Heart right ventricle (tissue), 16 donors: Measurements from ENCODE around the gene CD180. TPM values are rescaled to one million over a fixed set of nuclear protein-coding genes. Genes with fewer than 3 reads are reported as not detected.

Source experiments
- ATAC-seq, 8 donors: fragments of 200-7000 bp; cut with Tn5 transposase; one replicate each; pipeline ENCODE4 v1.9.1; 2020; ENCODE audit warnings: mild to moderate bottlenecking in 8 of 8, moderate library complexity in 8 of 8, moderate number of reproducible peaks in 1 of 8
- DNase-seq, 2 donors: peaks; one replicate each; pipeline ENCODE4 v3.0.0-alpha.2; 2020
- H3K27ac ChIP-seq, 10 donors: fragments of 200-600 bp; sonication (generic) in 2 of 10; one replicate each; pipeline versions ENCODE4 v1.5.0 to v1.8.0; 2020 to 2022; ENCODE audit warnings: mild to moderate bottlenecking in 3 of 10
- H3K27me3 ChIP-seq, 7 donors: fragments of 200-600 bp; one replicate each; pipeline ENCODE4 v1.8.0; 2021 to 2022; ENCODE audit warnings: mild to moderate bottlenecking in 2 of 7
- H3K36me3 ChIP-seq, 9 donors: fragments of 200-600 bp; sonication (generic) in 1 of 9; one replicate each; pipeline versions ENCODE4 v1.5.0 to v1.8.0; 2020 to 2022; ENCODE audit warnings: mild to moderate bottlenecking in 2 of 9
- H3K4me1 ChIP-seq, 9 donors: fragments of 200-600 bp; sonication (generic) in 1 of 9; one replicate each; pipeline versions ENCODE4 v1.5.0 to v1.8.0; 2020 to 2022; ENCODE audit warnings: mild to moderate bottlenecking in 4 of 9
- H3K4me3 ChIP-seq, 10 donors: fragments of 200-600 bp; sonication (generic) in 2 of 10; one replicate each; pipeline versions ENCODE4 v1.5.0 to v1.8.0; 2020 to 2022; ENCODE audit warnings: mild to moderate bottlenecking in 7 of 10, moderate library complexity in 2 of 10
- H3K9me3 ChIP-seq, 11 donors: fragments of 200-600 bp in 10 of 11; sonication (generic) in 2 of 11; one replicate each; pipeline versions ENCODE4 v1.5.0 to v1.8.0; 2013 to 2022; ENCODE audit warnings: mild to moderate bottlenecking in 2 of 11, control low read depth in 1 of 11, moderate library complexity in 1 of 11
- WGBS, 2 donors: extraction: QIAGEN DNeasy Blood & Tissue Kit; methylation state at CpG; one replicate each; pipeline ENCODE4 v1.1.7; 2013; ENCODE audit warnings: inconsistent platforms in 1 of 2; 5-methylcytosine and 5-hydroxymethylcytosine counted together
- intact Hi-C, 10 donors: fragments of 100-400 bp; cut with DNase I; formaldehyde crosslinking; loops; one replicate each; pipeline versions ENCODE4 v1.11.1 to v1.14.2; 2022
- polyA plus RNA-seq, 2 donors: library from polyadenylated mRNA; stranded (reverse); fragments of 200-250 nt; gene quantifications; one replicate each; pipeline ENCODE4 v1.2.3, GENCODE V29; 2013
- total RNA-seq, 10 donors: library from RNA; stranded (reverse); fragmentation: NEBNext Ultra II Directional in 3 of 10; extraction: Animal tissue kit (Norgen Biotek cat#: 25700) in 3 of 10; gene quantifications; one replicate each; pipeline versions ENCODE4 v1.2.1 to v1.2.4, GENCODE V29; 2021 to 2023
- TF ChIP-seq, protein P1 (sequence below), 9 donors: fragments of 200-600 bp; sonication (generic) in 2 of 9; IDR thresholded peaks; one replicate each; pipeline versions ENCODE4 v1.5.0 to v1.8.0; 2021 to 2022; ENCODE audit warnings: antibody characterized with exemption in 9 of 9, mild to moderate bottlenecking in 5 of 9, moderate library complexity in 1 of 9
- donor health status: Arrhythmogenic right ventricular cardiomyopathy.
- donor health status: ischemic (EF 13 %, LVEDD 7.1; RV severe dilation, severe dysfunction).
- donor health status: healthy with polysubstance abuse.
- donor health status: DM: no; HTN: yes; CAD: no.
- donor health status: DM: no; HTN: no; CAD: no.
- donor health status: ischemic (EF 25% LVEDD 6.9; RV normal size, moderate dysfunction).
- donor health status: ischemic (EF 25% LVEDD 5.7; RV mildly dilated, moderate dysfunction).
- donor health status: healthy.
- donor health status: DM: yes; HTN: yes; CAD: no.
- donor health status: Ischemic cardiomyopathy.
- donor health status: ischemic (EF 35%, LVEDD 5.7; RV mildly dilated, moderate dysfunction).
- donor health status: nonischemic (EF 11% LVEDD 7.7; RV severe dilation, severe dysfunction).
- donor health status: DM: yes; HTN: yes; CAD: no.
- donor health status: PGD.
- donor health status: ischemic (EF 29% LVEDD 5.4; RV normal size, mild dysfunction).
- donor health status: nonischemic (EF 23%, LVEDD 6.1; RV moderate dilation, normal function).

The CD180 gene
- total and polyA plus RNA-seq, 12 donors, result 0.12 to 3.3 (median 0.16) TPM; not detected in 1

DNA sequence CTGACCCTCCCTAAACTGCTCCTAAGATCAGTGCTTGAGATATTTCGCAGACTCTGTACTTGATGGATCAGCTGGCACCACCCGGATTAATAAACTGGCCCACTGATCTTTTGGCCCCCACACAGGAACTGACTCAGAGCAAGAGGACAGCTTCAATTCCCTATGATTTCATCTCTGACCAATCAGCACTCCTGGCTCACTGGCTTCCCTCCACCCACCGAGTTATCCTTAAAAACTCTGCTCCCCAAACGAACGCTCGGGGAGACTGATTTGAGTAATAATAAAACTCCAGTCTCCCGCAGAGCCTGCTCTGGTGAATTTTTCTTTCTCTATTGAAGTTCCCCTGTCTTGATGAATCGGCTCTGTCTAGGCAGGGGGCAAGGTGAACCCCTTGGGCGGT, 36.5 kb upstream of the CD180 start:
- intact Hi-C loops, result no loop called here
- TF ChIP-seq, protein P1, sequence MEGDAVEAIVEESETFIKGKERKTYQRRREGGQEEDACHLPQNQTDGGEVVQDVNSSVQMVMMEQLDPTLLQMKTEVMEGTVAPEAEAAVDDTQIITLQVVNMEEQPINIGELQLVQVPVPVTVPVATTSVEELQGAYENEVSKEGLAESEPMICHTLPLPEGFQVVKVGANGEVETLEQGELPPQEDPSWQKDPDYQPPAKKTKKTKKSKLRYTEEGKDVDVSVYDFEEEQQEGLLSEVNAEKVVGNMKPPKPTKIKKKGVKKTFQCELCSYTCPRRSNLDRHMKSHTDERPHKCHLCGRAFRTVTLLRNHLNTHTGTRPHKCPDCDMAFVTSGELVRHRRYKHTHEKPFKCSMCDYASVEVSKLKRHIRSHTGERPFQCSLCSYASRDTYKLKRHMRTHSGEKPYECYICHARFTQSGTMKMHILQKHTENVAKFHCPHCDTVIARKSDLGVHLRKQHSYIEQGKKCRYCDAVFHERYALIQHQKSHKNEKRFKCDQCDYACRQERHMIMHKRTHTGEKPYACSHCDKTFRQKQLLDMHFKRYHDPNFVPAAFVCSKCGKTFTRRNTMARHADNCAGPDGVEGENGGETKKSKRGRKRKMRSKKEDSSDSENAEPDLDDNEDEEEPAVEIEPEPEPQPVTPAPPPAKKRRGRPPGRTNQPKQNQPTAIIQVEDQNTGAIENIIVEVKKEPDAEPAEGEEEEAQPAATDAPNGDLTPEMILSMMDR (IDR thresholded peaks at IDR 0.05), result no peak
- Histone ChIP-seq H3K9me3 (peaks cover 0 to 5% (median 0%) of the 10 kb centered on the region in 11 donors), H3K4me1 (peaks cover 0 to 20% (median 15%) of the 10 kb centered on the region in 9 donors), H3K27ac (no peak overlapping the region), H3K27me3 (no peaks in the 10 kb centered on the region), H3K36me3 (no peaks in the 10 kb centered on the region), H3K4me3 (no peak overlapping the region)
- no peak for DNase-seq
- ATAC-seq, result no peak
- 80 to 88% methylated on average over 9 of the region's 9 CpGs for WGBS, 2 donors

DNA sequence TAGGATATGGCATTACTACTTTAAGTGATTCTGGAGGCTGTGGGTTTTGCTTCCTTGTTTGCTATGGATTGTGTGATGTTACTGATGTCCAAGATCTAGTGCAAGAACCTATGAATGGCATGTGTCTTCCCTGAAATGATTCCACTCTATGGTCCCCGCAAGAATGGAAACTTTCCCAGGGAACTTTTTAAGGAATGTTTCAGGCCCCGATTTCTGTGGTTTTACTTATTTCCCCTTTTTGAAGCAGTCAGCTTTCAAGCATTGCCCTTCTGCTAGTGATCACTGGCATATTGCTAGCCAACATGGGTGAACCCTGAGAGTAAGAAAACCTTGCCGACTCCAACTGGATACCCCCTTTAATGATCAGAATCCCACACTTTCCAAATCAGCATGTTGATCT, 26.6 kb upstream of the CD180 start:
- no peak overlapping the region for H3K4me3 ChIP-seq
- 87 to 89% methylated on average over 3 of the region's 3 CpGs for WGBS, 2 donors
- H3K27me3 ChIP-seq, result no peaks in the 10 kb centered on the region
- intact Hi-C loops, result no loop called here
- no peak overlapping the region for H3K27ac ChIP-seq
- no peak for DNase-seq
- no peaks in the 10 kb centered on the region for H3K9me3 ChIP-seq
- H3K36me3 ChIP-seq, result no peaks in the 10 kb centered on the region
- H3K4me1 ChIP-seq, result peaks cover 0 to 30% (median 0%) of the 10 kb centered on the region in 9 donors
- ATAC-seq, result no peak
- TF ChIP-seq, protein P1 (IDR thresholded peaks at IDR 0.05), result no peak

DNA sequence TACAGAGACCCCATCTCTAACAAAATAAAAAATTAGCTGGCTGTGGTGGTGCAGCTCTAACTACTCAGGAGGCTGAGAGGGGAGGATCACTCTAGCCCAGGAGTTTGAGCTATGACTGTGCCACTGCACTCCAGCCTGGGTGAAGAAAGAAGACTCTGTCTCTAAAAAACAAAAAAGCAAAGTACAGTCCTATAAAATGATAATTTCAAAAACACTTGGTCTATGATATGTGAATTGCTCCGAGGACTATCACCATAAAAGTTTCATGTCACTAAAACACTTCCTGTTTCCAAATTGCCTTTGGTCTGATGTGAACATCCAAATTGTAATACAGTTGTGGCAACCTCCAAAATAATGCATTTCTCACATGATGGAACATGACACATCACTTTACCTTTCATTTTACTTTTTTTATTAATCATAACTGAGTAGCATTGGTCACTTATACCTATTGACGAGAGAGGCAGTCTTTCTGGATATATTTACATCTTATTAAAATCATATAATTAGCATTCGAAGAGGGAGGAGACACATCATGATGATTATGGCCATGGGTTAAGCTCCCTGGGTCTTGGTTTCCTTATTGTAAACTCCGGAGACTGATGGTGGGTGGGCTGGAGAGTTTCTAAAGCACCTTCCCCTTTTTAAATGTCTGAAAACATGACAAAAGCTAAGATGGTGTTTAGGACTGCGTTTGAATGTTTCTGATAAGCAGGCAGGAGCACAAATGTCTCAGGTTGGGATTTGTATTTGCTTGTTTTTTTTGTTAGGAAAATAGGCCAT, 25.8 kb upstream of the CD180 start:
- peak in 1 of 8 donors; percentile 17 for ATAC-seq
- TF ChIP-seq, protein P1 (IDR thresholded peaks at IDR 0.05), result no peak
- intact Hi-C loops, result no loop called here

DNA sequence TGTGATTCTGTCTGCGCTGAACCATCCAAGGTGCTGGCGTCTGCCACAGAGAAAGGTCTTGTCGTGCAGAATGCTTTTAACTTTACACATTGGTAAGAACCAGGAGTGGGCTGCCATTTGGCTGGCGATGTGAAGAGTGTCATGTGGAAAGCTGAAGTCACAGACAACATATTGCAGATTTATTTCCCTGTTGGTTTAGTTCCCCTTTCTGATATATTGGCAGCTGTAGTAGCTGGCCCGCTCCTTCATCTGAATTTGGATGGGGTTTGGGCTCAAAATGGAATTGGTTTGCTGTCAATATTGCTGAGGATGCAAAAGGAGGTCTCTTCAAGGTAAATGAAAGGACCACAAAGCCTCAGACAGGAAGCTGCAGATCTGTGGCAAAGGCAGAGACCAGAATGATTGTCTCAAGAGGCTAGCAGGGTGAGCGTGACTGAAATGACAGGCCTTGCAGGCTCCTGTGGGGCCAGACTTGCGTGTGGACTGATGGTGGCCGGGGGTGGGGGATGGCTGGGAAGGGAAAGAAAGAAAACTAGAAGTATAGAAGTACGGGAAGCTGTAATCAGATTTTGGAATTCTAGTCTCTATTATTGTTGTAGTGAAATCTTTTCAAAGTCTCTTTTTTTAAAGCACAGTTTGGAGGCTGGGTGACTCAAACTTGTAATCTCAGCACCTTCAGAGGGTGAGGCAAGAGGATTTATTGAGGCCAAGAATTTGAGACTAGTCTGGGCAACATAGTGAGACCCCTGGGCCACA, 25.1 kb upstream of the CD180 start:
- ATAC-seq (peak in 4 of 8 donors; percentile 34 to 46 (median 43)), DNase-seq (no peak)
- H3K4me3 ChIP-seq, result no peak overlapping the region
- intact Hi-C loops, result no loop called here
- H3K27me3 ChIP-seq, result no peaks in the 10 kb centered on the region
- H3K36me3 ChIP-seq, result no peaks in the 10 kb centered on the region
- peaks cover under 1 to 41% (median 4%) of the 10 kb centered on the region in 9 donors for H3K4me1 ChIP-seq
- WGBS, 2 donors, result 82 to 85% methylated on average over 9 of the region's 9 CpGs
- no peaks in the 10 kb centered on the region for H3K9me3 ChIP-seq
- TF ChIP-seq, protein P1 (IDR thresholded peaks at IDR 0.05), result no peak
- H3K27ac ChIP-seq, result peak overlapping the region in 2 of 10 donors; percentile 11 to 64

More for the DNA sequence above, 25.8 kb upstream of the CD180 start:
- no peak for DNase-seq
- Histone ChIP-seq H3K4me3 (no peak overlapping the region), H3K9me3 (no peaks in the 10 kb centered on the region), H3K27ac (peak overlapping the region in 2 of 10 donors; percentile 11 to 64), H3K36me3 (no peaks in the 10 kb centered on the region), H3K4me1 (peaks cover 0 to 35% (median 0%) of the 10 kb centered on the region in 9 donors), H3K27me3 (no peaks in the 10 kb centered on the region)
- WGBS, 2 donors, result 87 to 94% methylated on average over 5 of the region's 5 CpGs
